ENCODE measurements around the gene CTSL.

CTSL gene

DNA sequence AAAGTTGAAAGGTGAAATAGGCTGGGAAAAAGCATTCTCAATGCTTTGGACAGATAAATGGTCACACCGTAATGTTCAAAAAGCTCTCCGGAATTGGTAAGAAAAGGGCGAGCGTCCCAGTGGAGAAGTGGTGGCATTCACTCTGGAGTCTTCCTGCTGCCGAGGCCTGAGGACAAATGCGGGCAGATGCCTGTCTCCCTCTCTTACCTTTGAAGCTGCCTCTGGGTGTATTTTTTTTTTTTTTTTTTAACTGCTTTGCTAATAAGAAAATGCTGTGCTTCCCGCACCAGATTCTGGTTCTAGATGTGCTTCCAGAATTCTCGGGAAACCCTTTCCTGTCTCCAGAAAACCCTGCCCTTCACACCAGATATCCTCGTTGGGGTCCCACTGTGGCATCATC, 24.4 kb upstream of the CTSL start:
- DNase-seq (ENCODE audit: low spot score): no peak

DNA sequence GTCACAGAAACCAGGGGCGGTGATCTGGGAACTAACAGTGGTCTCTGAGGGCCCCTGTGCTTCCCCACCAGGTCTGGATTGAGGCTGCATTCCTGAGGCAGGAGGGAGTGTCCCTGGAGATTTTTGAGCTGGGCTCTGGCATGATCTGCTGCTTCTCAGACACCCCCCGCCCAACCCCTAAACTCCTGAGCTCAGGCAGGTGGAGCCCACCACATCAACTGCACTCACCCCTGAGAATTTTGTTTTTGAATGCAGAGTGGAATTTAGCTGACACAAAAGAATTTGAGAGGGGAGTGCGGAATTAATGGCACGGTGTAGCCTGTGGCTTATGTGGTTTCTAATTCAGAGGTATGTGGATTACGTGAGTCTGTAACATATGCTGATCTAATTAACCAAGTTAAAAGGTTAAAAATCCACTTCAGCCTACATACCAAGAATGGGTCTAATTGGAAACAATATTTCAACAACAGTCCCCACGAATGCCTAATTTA, 23.9 kb upstream of the CTSL start:
- no peak for DNase-seq (ENCODE audit: low spot score)

DNA sequence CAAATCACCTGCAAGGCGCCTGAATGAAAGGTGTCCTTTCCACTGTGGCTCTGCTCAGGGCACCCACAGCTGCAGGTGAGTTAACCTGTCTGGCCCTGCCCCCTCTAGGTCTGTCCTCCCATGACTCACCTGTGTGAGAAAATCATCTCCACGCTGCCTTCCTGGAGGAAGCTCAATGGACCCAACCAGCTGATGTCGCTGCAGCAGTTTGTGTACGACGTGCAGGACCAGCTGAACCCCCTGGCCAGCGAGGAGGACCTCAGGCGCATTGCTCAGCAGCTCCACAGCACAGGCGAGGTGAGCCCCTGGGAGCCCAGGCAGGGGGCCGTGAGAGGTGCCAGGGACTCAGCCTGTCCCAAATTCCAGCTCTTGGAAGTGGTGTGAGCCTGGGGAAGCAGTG, 23.0 kb upstream of the CTSL start:
- DNase-seq (ENCODE audit: low spot score): no peak

DNA sequence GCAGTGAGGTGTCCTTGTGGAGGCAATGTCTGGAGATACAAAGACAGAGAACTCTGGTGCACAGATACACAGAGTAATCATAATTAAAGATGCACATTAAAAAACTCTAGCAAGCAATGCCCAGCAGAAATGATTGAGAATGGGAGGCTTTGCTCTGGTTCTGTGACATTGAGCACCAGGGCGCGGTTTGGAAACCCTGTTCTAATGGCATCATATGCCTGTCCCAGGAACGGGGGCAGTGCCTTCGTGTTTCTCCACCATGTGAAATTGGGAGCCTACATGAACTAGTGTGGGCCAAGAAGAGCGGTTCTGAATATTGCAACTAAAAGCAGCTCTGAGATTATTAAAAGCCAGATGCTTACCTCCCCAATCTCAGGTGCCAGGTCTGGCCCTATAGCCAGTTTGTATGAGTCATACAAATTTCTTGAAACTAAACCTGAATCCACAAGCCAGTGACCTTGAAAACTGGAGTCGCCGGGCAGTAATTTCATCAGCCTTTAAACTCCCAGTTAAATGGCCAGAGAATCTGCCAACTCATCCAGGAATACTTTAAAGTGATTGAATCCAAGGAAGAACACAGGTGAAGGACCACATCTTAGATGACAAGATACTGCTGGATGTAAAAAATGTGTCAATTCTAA, 22.2 kb upstream of the CTSL start:
- no peak for DNase-seq (ENCODE audit: low spot score)

DNA sequence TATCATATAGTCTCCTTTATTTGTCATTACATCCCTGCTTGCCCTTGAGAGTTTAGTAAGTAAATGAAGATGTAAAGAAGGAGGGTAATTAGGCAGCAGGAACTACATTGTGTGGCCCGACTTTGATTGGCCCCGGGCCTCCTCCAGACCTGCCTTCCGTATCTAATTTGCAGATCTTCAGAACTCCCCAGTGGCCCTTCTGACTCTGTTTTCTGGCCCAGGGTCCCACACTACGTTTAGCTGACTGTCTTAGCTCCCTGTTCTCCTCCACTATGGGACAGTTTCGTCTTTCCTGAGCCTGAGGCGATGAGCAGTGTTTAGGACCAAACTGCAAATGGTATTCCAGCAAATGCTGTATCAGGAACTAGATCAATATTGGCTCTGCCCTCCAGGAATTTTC, 21.6 kb upstream of the CTSL start:
- no peak for DNase-seq (ENCODE audit: low spot score)

DNA sequence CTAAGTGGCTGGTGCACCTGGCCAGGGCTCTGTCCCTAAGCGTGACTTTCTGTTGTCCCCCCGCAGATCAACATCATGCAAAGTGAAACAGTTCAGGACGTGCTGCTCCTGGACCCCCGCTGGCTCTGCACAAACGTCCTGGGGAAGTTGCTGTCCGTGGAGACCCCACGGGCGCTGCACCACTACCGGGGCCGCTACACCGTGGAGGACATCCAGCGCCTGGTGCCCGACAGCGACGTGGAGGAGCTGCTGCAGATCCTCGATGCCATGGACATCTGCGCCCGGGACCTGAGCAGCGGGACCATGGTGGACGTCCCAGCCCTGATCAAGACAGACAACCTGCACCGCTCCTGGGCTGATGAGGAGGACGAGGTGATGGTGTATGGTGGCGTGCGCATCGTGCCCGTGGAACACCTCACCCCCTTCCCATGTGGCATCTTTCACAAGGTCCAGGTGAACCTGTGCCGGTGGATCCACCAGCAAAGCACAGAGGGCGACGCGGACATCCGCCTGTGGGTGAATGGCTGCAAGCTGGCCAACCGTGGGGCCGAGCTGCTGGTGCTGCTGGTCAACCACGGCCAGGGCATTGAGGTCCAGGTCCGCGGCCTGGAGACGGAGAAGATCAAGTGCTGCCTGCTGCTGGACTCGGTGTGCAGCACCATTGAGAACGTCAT, 19.7 kb upstream of the CTSL start:
- no peak for DNase-seq (ENCODE audit: low spot score)

DNA sequence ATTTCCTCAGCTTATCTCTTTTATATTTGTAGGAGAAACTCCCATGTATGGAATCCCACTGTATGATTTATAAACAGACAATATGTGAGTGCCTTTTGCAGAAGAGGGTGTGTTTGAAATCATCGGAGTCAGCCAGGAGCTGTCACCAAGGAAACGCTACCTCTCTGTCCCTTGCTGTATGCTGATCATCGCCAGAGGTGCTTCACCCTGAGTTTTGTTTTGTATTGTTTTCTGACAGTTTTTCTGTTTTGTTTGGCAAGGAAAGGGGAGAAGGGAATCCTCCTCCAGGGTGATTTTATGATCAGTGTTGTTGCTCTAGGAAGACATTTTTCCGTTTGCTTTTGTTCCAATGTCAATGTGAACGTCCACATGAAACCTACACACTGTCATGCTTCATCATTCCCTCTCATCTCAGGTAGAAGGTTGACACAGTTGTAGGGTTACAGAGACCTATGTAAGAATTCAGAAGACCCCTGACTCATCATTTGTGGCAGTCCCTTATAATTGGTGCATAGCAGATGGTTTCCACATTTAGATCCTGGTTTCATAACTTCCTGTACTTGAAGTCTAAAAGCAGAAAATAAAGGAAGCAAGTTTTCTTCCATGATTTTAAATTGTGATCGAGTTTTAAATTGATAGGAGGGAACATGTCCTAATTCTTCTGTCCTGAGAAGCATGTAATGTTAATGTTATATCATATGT, 18.0 kb upstream of the CTSL start:
- DNase-seq (ENCODE audit: low spot score): no peak

DNA sequence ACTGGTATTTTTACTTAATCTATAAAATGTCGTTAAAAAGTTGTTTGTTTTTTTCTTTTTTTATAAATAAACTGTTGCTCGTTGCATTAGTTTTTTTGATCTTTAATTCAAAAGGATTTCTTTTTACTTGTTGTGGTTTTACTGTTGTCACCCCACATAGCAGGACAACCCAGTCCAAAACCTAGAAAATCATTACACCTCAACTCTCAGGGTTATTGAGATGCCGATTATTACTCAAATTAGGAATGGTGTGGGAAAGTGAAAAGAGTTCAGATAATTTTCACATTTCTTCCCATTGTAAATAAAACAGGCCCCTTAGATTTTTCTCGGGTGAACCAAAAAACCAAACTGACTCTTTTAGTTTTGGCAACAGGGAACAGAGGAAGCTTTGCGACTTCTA, 17.4 kb upstream of the CTSL start:
- no peak for DNase-seq (ENCODE audit: low spot score)

DNA sequence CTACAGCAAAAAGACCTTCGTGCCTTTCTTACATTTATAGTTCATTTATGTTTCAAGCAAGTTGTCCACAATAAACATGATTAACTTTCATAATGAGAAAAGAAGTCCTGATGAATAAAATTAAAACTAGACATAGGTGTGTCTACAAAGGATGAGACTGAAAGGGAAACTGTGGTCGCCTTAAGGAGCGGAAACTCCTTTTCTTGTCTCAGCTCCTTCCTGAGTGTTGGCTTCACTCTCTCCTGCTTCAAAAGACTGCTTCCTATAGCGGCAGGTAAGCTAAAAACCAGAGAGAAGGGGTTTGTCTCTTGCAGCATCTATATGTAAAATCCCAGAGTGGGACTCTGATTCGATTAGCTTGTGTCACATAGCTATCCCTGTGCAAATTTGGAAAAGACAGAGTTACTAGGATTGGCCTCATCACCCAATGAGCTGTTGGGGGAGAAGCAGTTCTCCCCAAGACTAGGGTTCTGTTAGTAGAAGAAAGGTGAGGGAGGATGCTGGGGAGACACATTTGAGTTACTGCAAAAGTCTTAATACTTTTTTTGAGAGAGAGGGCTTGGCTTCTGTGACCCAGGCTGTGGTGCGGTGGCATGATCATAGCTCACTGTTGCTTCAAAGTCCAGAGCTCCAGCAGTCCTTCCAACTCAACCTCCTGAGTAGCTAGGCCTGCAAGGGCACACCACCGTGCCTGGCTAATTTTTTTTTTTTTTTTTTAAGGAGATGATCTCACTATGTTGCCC, 16.8 kb upstream of the CTSL start:
- no peak for DNase-seq (ENCODE audit: low spot score)

DNA sequence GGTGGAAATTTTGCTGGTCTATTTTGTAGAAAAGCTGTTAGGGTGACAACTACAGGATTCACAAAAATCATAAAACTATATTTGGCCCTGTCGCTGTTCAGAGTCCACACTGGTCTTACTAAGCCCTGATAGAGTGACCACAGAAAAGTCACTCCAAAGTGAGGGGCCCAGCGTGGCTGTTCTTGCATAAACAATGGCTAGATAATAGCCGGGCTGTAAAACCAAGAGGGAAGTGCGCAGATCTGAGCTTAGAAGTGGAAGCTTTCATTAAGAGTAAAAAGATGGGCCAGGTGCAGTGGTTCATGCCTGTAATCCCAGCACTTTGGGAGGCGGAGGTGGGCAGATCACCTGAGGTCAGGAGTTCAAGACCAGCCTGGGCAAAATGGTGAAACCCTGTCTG, 15.5 kb upstream of the CTSL start:
- no peak for DNase-seq (ENCODE audit: low spot score)

DNA sequence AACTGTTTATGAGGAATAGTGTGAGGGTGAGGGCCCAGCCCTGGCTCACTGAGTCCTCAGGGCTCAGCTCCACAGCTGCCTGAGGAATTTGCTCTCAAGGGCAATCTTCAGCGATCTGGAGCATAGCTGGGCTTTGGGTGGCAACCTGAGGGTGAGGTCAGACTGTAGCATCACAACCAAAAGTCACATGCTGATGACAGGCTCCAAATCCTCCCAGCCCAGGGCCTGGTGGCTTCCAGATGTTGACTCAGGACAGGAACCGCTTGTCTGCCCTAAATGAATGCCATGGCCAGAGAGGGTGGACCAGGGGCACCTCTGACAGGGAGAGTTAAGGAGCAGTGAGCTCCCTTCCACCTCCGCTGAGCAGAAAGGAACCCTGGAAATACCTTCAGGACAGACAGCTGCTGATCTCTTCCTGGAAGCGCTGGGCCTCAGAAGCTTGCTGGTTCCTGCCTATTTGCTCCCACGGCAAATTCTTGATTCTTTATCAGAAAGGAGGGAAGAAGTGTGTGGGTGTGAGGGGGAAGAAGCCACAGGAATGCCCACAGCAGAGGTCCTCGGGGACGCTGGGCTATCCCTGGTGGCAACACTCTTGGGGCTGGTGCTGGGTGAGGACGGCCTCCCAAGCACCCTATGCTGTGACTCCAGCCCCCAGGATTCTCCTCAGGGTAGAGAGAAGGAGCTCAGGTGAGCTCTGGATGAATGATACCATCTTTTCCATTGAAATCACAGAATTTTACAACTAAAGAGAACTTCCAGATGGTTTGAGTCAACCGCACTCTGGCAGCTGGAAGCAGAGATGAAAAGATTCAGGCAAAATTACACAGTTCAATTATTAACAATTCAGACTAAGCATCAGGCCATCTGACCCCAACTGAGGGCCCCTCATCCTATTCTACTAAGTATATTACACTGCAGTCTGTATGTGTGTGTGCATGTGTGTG, 13.8 kb upstream of the CTSL start:
- peak; percentile 80 for DNase-seq (ENCODE audit: low spot score)

DNA sequence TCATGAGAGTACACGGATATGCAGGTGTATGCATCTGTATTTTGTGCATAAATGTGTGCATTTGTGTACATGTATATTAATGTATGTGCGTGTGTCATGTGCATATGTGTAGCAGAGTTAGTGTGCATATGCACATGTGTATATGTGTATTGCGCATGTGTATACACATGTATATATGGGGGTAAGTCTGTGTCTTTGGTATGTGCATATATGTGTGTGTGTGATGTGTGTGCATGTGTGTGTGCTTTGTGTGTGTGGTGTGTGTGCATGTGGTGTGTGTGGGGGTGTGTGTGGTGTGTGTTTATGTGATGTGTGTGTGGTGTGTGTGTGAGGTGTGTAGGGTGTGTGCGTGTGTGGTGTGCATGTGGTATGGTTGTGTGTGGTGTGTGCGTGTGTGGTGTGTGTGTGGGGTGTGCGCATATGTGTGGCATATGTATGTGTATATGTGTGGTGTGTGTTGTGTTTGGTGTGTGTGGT, 13.1 kb upstream of the CTSL start:
- no peak for DNase-seq (ENCODE audit: low spot score)

DNA sequence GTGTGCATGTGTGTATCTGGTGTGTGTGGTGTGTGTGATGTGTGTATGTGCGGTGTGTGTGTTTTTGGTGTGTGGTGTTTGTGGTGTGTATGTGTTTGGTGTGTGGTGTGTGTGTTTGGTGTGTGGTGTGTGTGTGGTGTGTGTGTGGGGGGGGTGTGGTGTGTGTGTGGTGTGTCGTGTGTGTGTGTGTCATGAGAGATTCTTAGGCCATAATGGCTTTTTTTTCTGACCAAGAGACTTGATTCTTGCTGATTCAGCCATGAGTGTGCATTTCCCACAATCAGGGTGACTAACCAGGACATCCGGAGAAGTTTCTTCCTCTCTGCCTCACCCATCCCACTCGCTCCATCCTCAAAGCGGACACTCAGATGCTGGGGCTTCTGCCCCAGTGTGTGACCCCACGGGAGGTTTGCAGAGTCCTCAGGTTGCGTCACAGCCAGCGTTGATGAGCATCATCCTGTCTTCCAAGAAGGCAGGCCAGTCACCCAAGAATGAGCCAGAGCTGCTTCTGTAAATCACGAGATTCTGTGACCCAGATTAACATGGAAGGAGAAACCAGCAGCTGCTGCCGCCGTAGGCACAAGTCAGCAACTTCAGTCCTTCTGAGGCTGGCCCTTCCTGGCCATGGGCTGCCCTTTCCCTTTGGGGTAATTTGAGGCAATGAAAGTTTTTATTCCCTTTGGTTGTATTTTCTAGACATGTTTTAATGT, 12.5 kb upstream of the CTSL start:
- DNase-seq (ENCODE audit: low spot score): peak; percentile 84

DNA sequence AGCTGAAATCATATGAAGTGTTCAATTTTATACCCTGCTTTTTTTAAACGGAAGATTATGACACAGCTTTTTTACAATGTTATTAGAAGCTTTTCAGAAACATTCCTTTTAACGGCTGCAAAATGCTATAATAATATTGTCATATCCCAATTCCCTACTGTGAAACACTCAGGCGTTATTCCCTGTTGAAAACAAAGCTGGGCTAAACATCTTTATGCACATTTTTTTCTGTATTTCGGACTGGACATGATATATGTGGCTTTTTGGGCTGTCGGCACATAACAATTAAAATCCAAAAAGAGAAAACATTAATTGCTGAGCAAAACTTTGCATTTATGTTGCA, 12.0 kb upstream of the CTSL start:
- DNase-seq (ENCODE audit: low spot score): no peak

DNA sequence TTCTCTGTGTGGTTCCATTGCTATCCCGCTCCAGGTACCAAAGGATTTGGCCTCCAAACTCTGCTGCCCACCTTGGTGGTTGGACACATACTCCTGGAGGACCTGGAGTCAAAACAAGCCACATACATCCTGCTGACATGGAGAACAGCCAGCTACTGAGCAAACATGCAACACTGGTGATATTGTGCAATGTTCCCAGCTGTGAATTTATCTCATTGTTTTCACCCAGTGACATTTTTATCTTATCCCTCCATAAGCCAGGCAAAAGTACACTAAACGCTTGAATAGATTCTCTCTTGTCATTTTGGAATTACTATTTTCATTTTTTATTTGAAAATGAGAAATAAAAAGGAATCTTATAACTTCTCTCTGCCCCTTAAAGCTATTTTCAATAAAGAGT, 11.1 kb upstream of the CTSL start:
- peak; percentile 54 for DNase-seq (ENCODE audit: low spot score)

DNA sequence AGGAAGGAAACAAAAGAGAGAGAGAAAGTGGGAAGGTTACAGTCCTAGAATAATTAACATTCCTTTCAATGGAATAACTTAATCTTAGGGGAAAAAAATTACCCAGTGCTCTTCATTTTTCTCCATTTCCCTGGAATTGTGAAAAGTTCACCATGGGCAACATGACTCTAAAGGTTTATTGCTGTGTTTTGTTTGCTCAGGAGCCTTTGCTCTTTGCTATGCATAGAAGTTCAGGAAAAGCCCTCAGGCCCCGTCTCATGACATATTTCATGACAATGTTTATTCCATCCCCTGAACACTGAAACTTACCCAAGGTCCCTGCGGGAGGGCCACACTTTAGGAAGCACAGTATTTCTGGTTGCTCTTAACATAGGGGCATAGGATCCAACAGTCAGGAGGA, 9.8 kb upstream of the CTSL start:
- DNase-seq (ENCODE audit: low spot score): no peak

DNA sequence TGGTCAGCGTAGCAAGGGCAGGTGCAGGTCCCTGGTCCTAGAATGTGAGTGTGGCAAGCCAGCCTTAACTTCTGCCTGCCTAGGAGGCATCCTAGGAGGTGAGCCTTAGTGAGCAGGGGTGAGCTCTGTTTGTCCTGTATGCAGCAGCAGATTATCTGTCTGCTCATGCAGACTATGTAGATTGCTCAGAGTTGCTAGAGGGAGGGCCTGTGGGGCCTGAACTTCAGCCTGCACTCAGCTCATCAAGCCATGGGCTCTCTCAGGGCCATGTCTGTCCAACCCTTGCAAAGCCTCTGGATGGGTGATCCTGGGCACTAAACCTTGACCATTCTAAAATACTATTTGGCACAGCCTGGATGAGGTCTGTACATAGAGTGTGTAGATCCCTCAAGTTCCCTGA, 8.5 kb upstream of the CTSL start:
- DNase-seq (ENCODE audit: low spot score): no peak

DNA sequence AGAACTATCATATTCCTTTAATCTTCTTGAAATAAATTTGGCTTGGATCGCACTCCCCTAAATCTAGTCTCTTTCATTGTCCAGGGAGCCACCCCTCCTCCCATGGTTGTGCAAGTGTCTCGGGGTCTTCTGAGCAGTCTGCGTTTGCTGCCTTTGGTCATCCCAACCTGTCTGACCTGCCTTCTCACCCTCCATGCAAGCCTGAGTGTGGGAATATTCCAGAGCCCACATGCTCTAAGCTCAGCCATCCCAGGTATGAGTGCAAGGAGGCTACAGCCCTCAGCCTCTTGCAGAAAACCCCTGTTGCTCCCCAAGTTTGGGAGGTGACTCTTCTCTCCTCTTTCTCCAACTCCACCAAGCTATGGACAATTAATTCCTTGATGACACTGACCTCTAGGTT, 7.7 kb upstream of the CTSL start:
- no peak for DNase-seq (ENCODE audit: low spot score)

DNA sequence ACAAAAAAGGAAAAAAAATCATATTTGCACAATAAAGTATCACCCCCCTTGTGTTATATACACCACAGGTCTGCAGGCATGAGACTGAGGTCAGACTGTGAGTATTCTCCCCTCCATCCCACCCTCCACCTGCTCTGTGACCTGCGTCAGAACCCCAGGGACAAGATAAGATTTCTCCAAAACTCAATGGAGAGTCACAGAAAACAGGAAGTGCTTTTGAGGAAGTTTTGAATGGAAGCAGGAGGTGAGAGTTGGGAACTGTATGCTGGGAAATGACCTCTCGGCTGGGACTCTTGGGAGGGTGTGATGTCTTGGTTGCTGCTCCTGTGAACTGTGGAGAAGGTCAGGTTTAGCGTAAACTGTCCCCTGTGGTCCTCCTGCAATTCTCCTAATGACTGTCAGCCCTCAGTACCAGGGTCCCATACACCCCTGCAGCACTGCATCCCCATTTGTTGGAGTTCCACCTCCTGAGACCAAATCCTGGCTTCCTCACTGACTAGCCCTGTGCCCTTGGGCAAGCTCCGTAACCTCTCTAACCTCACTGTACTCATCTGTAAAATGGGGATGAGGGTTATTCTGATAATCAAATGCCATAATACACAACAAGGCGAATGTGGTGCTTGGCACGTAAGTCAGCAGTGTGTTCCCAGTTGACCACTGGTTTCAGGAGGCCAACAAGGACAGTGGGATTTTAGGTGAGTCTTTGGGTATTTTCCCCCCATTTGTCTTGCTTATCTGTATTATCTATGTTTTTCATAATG, 6.9 kb upstream of the CTSL start:
- DNase-seq (ENCODE audit: low spot score): no peak

DNA sequence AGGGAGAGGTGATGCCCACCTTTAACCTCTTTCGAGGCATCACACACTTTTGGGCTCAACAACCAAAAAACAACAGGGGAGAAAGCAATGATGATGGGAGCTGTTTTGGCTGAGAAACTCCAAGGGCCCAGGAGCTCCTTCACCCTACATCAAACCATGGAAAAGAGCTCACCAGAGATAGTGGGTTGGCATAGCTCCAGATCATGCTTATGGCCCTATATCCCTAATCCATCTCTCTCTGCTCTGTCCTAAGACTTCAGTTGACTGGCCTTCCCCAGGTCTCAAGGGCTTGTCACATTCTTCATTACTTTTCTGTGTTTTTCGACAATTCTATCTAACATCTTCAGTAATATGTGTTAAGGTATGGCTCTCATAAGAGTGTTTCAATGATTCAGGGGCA, 5.7 kb upstream of the CTSL start:
- no peak for DNase-seq (ENCODE audit: low spot score)

Data from AG08396 (cell line).